Activated gamma-delta T cell treated with anti-CD3 and anti-CD28 coated beads, Interleukin-2, amount 50 U/mL, for 16 hours (primary cell): ENCODE measurements around the gene DYSF.

Experiments
- DNase-seq: peaks from one replicate; pipeline ENCODE4 v3.0.0-alpha.2; 2020; ENCODE audit warnings: low read depth

Gene DYSF

GRCh38 chr2:71675296-71675695, 221.9 kb downstream of the DYSF start:
- no peak for DNase-seq

- no peak for DNase-seq
Observed at GRCh38 chr2:71678874-71679273, 225.5 kb downstream of the DYSF start.

- DNase-seq = no peak
Observed at GRCh38 chr2:71679491-71679890, 226.1 kb downstream of the DYSF start.

GRCh38 chr2:71680925-71681324, 227.6 kb downstream of the DYSF start:
- DNase-seq = no peak

- no peak for DNase-seq
Observed at GRCh38 chr2:71681626-71682025, 228.3 kb downstream of the DYSF start.

- no peak for DNase-seq
Observed at GRCh38 chr2:71682341-71682740, 229.0 kb downstream of the DYSF start.

- no peak for DNase-seq
Observed at GRCh38 chr2:71683070-71683469, 229.7 kb downstream of the DYSF start.

GRCh38 chr2:71683666-71684065, 230.3 kb downstream of the DYSF start:
- DNase-seq = no peak

- no peak for DNase-seq
Observed at GRCh38 chr2:71684226-71685072, 231.1 kb downstream of the DYSF start.

GRCh38 chr2:71685073-71685848, 231.9 kb downstream of the DYSF start:
- DNase-seq = no peak

GRCh38 chr2:71685941-71686611, 232.7 kb downstream of the DYSF start:
- DNase-seq = no peak

- no peak for DNase-seq
Observed at GRCh38 chr2:71686781-71687180, 233.4 kb downstream of the DYSF start.

- DNase-seq = no peak
Observed at GRCh38 chr2:71687412-71687811, 234.1 kb downstream of the DYSF start.

- no peak for DNase-seq
Observed at GRCh38 chr2:71688530-71688929, 235.2 kb downstream of the DYSF start.

GRCh38 chr2:71689393-71689792, 236.0 kb downstream of the DYSF start:
- no peak for DNase-seq

- no peak for DNase-seq
Observed at GRCh38 chr2:71689968-71690834, 236.8 kb downstream of the DYSF start.

- DNase-seq = no peak
Observed at GRCh38 chr2:71690876-71691475, 237.6 kb downstream of the DYSF start.

GRCh38 chr2:71691747-71692441, 238.5 kb downstream of the DYSF start:
- DNase-seq = no peak

GRCh38 chr2:71692621-71693277, 239.4 kb downstream of the DYSF start:
- no peak for DNase-seq
